GM18499 (cell line): ENCODE data around the gene MTG2.

Source experiments
- ATAC-seq: cut with Tn5 transposase; IDR thresholded peaks from one replicate; pipeline ENCODE4 v1.9.1; 2021; ENCODE audit warnings: moderate number of reproducible peaks; ENCODE audit not compliant: insufficient read depth, unreplicated experiment

The MTG2 gene

GRCh38 chr20:62201173-62202082, 18.6 kb downstream of the MTG2 start:
- ATAC-seq = no peak

GRCh38 chr20:62202083-62202395, 19.2 kb downstream of the MTG2 start:
- ATAC-seq = no peak

- no peak for ATAC-seq
These were observed 20.0 kb downstream of the MTG2 start for GRCh38 chr20:62202676-62203377.

GRCh38 chr20:62203378-62204030, 20.7 kb downstream of the MTG2 start:
- no peak for ATAC-seq

DNA sequence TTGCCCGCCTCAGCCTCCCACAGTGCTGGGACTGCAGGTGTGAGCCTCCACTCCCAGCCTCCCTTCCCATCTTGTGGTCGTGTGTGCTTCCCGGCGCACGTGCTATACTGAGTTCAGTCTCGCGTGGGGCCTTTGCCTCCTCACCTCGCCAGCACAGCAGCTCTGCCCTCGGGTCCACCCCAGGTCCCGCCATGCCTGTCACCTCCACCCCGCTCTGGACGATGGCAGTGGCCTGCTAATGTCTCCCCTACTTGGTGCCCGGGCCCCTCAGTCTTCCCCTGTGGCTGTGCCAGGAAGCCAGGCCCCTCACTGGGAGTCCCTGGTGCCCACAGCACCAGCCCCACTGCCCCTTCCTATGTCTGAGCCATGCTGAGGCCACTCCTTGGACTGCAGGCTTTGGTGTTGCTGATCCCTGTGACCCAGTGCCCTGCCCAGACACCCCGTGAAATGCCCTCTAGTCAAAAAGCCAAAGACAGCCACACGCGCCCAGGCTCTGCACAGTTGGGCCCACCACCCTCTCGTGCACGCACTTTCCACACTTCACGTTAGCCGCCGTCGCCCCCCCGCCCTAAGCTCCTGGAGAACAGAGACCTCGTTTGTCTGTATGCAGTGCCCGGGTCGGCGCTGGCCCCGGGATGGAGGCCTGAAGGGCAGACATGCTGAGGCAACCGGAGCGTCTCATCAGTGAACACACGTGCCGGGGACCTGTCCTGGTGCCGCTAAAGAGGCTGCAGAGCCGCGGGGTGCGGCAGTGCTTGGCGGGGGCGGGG, 23.0 kb downstream of the MTG2 start:
- ATAC-seq = no peak

DNA sequence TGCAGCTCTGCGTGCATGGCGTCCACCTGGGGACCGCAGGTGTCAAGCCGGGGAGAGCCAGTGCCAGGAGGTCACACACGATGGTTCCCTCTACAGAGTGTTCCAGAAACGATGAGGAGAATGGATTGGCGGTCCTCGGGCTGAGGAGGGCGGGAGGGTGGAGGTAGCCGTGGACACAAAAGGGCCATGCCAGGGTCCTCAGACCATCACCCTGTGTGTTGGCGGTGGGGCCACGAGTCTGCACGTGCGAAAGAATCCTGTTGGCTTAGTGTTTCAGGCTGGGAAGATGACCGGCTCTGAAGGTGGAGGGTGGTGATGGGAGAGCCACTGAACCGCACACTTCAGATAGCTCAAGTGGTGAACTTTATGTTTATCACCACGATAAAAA, 23.6 kb downstream of the MTG2 start:
- ATAC-seq = no peak

GRCh38 chr20:62208061-62208794, 25.4 kb downstream of the MTG2 start:
- no peak for ATAC-seq

DNA sequence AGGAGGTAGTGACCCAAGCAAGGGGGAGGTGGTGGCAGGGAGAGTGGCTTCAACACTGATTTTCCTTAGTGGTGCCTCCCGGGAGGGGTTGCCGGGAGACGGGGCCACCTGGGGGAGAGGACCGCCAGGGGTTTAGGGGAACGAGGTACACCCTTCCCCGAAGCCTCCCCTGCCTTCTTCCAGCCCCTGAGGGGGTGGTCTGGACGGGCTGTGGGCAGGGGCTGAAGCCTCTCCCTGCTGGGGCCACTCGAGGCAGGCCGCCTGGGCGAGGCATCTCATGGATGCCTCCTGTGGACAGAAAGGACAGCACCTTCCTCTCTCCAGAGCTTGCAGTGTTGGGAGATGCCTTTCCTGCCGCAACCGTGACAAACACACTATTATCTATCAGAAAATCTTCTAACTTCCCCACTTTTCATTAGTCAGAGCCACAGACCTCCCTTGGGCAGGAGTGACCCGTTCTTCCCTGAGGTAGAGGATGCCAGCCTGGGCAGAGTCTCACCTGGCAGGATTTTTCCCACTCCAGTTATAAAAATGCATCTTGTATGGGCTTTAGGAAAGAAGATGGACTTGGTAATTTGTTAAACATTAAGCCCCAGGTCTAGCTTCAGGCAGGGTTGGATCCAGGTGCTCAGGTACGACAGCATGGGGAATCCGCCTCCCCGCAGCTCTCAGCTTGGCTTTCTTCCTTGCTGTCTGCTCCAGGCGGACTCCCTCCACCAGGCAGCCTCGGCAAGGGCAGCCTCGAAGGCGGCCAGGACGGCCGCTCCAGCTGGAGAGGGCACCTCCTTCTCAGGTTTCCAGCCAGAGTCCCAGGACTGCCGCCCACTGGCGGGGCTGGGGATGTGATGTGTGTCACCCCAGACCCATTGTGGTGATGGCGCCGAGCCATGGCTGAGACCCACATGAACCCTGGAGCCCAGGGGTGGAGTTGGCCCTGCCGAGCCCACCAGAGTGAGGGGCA, 26.2 kb downstream of the MTG2 start:
- no peak for ATAC-seq

- no peak for ATAC-seq
These were observed 27.1 kb downstream of the MTG2 start for GRCh38 chr20:62209850-62210495.

DNA sequence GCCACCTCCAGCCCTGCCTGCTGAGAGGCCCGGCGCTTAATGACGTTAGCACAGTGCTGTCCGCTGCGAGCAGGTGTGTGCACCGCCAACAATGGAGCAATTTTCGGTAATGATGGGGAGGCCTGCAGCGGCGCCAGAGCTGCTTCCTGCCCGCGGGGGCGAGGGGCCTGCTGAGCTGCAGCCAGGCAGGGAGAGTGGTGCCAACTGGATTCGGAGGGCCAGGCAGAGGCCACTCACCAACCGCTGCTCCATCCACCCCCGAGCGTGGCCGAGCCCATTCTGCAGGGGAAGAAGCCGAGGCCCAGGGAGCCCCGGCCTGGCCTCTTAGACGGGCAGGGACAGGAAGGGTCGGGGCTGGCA, 27.6 kb downstream of the MTG2 start:
- no peak for ATAC-seq

DNA sequence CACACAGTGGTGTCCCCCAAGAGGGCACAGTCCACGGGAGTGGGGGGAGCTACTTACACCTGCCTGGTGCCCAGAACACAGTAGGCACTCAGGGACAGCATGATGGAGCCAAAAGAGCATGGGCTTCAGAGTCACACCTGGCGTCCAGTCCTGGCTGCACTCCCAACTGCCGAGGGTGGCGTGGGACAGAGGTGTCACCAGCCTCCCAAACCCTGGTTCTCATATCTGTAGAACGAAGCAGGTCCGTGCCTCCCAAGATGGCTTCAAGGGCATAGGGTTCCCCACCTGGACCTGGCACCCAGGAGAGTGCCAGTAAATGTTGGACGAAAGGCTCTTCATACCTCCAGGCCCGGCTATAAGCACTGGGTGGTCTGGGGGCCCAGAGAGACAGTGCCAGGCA, 28.4 kb downstream of the MTG2 start:
- ATAC-seq = no peak

DNA sequence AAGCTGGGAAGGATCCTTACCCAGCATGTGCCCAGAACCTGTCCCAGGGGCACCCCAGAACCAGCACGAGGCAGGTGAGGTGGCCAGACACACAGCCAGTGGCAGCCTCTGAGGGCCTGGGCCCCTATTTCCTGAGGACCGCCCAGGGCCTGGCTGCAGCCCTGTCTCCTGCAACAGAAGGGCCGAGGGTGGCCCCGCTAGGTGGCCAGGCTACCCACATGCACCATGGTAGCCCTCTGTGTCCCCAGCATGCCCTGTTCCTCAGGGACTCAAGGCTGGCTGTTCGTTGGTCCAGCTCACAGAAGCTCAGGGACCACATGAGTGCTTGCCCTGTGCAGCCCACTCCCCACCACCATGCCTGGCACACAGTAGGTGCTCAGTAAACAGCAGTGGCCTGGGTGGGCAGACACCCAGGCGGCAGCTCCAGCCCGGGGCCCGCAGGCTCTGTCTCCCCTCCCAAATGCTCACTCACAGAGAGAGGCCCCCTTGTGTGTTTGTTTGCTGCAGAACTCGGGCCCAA, 29.0 kb downstream of the MTG2 start:
- ATAC-seq = no peak

DNA sequence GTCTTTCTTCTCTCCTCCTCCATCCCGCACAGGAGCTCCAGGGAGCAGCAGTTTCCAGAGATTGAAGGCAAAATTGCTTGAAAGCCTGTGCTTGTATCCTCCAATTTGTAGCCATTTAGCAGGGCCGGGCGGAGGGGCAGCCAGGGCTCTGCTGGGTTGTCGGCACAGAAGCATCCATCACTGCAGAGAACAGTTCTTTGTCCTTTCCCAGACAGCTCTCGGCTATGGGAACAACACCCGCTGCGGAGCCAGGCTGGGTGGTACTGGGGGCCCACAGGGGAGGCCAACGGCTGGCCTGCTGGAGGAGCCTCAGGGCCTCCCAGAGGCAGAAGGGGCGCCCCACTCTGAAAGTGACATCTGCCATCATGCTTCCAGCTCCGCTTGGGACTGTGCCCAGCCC, 29.5 kb downstream of the MTG2 start:
- no peak for ATAC-seq

GRCh38 chr20:62214067-62214466, 31.2 kb downstream of the MTG2 start:
- ATAC-seq = no peak

DNA sequence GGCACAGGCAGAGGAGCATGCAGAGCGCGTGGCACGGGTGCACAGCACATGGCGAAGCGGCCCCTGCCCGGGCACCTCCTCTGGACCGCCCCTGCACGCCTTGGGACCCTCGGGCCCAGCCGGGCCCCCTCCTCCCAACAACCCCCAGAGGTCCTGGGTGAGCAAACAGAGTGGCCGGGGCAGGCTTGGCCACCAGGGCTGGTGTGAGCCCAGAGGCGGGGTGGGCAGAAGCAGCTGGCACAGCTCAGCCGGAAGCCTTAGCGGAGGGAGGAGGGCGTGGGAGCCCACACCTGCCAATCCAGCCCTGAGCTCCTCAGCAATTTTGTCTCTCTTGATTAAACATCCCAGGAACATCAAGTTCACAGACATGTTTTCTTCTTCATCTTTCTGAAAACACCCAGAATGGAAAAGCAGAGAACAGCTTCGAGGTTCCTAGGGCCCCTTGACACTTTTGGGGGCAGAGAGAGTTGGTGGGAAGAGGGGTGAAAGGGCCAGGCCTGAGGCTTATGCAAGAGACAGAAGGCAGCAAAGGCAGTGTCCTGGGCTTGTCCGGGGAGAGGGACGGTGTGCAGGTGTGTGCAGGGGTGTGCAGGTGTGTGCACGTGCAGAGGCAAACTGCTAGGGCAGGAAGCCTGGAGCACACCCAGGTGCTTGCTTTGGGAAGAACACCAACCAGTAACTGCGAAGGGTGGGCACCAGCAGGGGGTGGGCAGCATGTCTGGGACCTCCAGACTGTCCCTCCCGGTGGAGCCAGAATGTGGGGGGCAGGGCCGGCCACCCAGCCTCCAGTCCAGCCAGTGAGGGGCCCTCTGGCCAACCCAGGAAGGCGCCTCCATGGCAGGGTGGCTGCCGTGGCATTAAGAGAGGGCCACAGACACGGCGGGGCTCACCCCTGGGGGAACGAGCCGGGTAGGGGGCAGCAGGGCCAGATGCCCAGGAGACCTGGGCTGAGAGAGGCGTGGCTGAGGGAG, 32.5 kb downstream of the MTG2 start:
- ATAC-seq = no peak

DNA sequence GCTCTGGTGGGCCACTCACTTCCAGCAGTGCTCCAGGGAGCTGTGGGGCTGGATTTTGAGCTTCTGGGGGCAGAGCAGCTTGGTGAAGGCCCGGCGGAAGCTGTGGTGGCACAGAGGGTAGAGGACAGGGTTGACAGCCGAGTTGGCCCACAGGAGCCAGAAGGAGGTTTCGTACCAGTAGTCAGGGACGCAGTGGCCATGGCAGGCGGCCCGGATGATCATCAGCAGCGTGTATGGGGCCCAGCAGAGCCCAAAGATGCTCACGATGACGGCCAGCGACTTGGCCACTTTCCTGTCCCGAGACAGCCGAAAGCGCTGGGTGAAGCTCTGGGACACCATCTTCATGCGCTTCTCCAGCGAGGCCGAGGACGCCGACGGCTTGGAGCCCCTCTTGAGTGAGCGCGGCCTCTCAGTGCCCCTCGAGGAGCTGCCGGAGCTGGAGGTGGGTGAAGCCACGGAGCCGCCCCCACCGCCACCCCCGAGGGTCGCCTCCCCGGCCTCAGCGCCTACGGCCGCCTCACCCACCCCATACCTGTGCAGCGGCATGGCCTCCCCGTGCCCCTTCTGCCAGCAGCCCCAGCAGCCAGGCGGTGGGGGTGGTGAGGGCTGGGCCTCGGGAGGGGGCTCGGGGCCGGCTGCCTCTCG, 33.3 kb downstream of the MTG2 start:
- no peak for ATAC-seq
